WI38 (cell line): ENCODE measurements around the gene HNRNPAB.

Experiments used
- H3K4me3 ChIP-seq: 2 replicates; pipeline ENCODE4 v1.5.1; 2011; ENCODE audit warnings: low read depth, mild to moderate bottlenecking, control low read depth, low read length
- TF ChIP-seq, protein P1 (sequence below): IDR thresholded peaks from 2 replicates; pipeline ENCODE4 v1.5.1; 2012; ENCODE audit warnings: low read depth, mild to moderate bottlenecking, control low read depth, low read length

HNRNPAB gene

DNA sequence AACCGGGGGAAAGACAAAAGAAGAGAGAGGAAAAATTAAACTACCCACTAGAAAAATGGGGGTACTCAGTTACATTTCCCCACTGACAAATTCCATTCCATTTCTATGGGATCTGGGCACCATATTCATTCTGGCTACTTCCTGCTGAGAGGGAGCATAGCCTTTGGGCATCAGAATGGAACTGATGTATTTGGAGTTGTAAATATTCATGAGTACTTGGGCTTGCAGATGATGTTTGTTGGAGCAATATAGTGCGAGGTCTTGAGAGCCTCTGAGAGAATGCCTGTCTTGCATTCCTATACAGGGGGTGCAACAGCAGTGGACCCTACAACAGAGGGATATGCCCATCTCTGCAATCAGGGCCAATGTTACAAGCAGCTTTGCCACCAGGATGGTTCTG lies 33.9 kb upstream of the HNRNPAB start:
- TF ChIP-seq, protein P1, sequence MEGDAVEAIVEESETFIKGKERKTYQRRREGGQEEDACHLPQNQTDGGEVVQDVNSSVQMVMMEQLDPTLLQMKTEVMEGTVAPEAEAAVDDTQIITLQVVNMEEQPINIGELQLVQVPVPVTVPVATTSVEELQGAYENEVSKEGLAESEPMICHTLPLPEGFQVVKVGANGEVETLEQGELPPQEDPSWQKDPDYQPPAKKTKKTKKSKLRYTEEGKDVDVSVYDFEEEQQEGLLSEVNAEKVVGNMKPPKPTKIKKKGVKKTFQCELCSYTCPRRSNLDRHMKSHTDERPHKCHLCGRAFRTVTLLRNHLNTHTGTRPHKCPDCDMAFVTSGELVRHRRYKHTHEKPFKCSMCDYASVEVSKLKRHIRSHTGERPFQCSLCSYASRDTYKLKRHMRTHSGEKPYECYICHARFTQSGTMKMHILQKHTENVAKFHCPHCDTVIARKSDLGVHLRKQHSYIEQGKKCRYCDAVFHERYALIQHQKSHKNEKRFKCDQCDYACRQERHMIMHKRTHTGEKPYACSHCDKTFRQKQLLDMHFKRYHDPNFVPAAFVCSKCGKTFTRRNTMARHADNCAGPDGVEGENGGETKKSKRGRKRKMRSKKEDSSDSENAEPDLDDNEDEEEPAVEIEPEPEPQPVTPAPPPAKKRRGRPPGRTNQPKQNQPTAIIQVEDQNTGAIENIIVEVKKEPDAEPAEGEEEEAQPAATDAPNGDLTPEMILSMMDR = no peak
- H3K4me3 ChIP-seq = no peak overlapping the region

- no peak overlapping the region for H3K4me3 ChIP-seq
- TF ChIP-seq, protein P1 = no peak
Measured at GRCh38 chr5:178174456-178174855, 29.9 kb upstream of the HNRNPAB start.

DNA sequence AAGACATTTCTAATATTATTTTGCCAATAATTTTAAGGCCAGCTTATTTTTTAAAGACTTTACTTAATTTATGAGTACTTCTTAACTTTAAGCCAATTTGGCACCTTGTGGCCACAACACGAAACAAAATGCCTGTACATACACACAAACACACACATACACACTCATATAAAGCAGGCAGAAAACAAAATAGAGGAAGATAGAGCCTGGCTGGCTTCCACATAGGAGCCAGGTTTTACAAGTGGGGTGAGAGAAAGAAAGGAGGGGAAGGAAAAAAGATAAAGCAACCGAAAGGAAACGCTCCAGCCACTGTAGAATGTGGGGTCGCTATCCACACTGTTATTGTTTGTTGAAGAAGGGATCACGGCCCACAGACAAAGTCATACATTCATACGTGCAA lies 27.5 kb upstream of the HNRNPAB start:
- no peak overlapping the region for H3K4me3 ChIP-seq
- TF ChIP-seq, protein P1 = no peak

DNA sequence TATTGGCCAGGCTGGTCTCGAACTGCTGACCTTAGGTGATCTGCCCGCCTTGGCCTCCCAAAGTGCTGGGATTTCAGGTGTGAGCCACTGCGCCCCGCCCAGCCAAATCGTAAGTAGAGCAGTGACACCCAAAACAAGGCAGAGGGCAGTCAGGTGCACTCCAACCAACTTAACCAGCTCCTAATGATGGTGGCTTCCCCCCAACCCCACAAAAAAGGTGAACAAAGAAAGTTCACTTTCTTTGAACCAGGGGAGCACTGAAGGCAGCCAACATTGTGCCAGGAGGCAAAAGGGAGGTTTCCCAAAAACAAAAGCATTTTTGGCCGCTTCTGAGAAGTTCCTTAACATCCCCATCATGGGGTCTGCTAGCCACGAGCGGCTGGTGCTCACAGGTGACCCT lies 26.8 kb upstream of the HNRNPAB start:
- TF ChIP-seq, protein P1 = no peak
- no peak overlapping the region for H3K4me3 ChIP-seq

GRCh38 chr5:178180141-178180863 lies 24.0 kb upstream of the HNRNPAB start:
- TF ChIP-seq, protein P1 = no peak
- H3K4me3 ChIP-seq = no peak overlapping the region

DNA sequence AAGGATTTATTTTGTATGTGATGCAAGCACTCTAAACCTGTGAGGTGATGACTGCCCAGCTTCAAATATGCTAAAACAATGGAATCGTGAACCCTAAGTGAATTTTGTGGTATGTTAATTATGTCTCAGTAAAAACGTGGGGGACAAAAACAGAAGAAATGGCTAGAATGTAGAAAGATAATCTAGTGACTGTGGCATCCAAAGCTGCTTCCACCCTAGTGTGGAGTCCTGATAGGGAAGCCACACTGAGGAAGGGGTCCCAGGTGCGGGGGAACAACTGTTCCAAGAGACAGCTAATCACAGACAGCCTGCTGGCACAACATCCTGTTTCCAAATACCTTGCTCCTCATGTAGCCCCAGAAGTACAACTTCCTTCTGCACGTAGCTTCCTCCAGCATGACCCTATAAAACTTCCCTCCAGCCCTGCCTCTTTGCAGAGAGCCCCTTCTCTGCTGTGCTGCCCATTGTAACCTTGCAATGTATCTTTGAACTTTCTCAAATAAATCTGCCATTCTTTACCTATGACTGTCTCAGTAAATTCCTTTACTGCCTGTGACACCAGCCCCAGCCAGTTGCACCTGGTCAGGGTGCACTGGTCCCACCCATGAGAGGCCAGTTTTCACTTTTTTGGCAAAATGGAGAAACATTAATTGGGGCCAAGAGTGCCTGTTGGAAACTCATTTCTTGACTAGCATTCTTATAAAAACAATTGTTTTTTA lies 22.0 kb upstream of the HNRNPAB start:
- H3K4me3 ChIP-seq = no peak overlapping the region
- TF ChIP-seq, protein P1 = no peak

- no peak overlapping the region for H3K4me3 ChIP-seq
- TF ChIP-seq, protein P1 = no peak
Measured at GRCh38 chr5:178186427-178186826, 17.9 kb upstream of the HNRNPAB start.
